ENCODE measurements around the gene UGT1A10.
"Not testable (repeated sequence)": the region's sequence is repeated elsewhere in the genome, so short reads cannot be mapped to it uniquely, and the experiment has no call there.

The UGT1A10 gene

GRCh38 chr2:233636306-233636705, at the start of gene UGT1A10:
UGT1A10 (plus strand) TSS chr2:233636448; CDS start chr2:233636523, 75 bp downstream.
- not testable (repeated sequence) for DNase-seq (ENCODE audit: low read depth in 3 of 3)

GRCh38 chr2:233588400-233588799, 47.8 kb upstream of the UGT1A10 start:
- no peak for DNase-seq (ENCODE audit: low read depth in 3 of 3)

- not testable (repeated sequence) for DNase-seq (ENCODE audit: low read depth in 3 of 3)
These were observed 43.5 kb upstream of the UGT1A10 start for GRCh38 chr2:233592706-233593105.

- no peak for DNase-seq (ENCODE audit: low read depth in 3 of 3)
These were observed 43.0 kb upstream of the UGT1A10 start for GRCh38 chr2:233593201-233593600.

- no peak for DNase-seq (ENCODE audit: low read depth in 3 of 3)
These were observed 38.7 kb upstream of the UGT1A10 start for GRCh38 chr2:233597522-233597921.

- DNase-seq (ENCODE audit: low read depth in 3 of 3) = no peak
These were observed 37.3 kb upstream of the UGT1A10 start for GRCh38 chr2:233598952-233599351.

- no peak for DNase-seq (ENCODE audit: low read depth in 3 of 3)
These were observed 35.9 kb upstream of the UGT1A10 start for GRCh38 chr2:233600386-233600785.

- DNase-seq (ENCODE audit: low read depth in 3 of 3) = no peak
These were observed 34.2 kb upstream of the UGT1A10 start for GRCh38 chr2:233602076-233602475.

- no peak for DNase-seq (ENCODE audit: low read depth in 3 of 3)
These were observed 32.7 kb upstream of the UGT1A10 start for GRCh38 chr2:233603520-233603919.

GRCh38 chr2:233604826-233605225, 31.4 kb upstream of the UGT1A10 start:
- no peak for DNase-seq (ENCODE audit: low read depth in 3 of 3)

GRCh38 chr2:233605680-233606079, 30.6 kb upstream of the UGT1A10 start:
- no peak for DNase-seq (ENCODE audit: low read depth in 3 of 3)

- no peak for DNase-seq (ENCODE audit: low read depth in 3 of 3)
These were observed 25.0 kb upstream of the UGT1A10 start for GRCh38 chr2:233611284-233611683.

- not testable (repeated sequence) for DNase-seq (ENCODE audit: low read depth in 3 of 3)
These were observed 18.8 kb upstream of the UGT1A10 start, which contains the start of gene UGT1A8 for GRCh38 chr2:233617476-233617875. UGT1A8 (plus strand) TSS chr2:233617633; CDS start chr2:233617708, 75 bp downstream.

GRCh38 chr2:233620204-233620603, 16.0 kb upstream of the UGT1A10 start:
- no peak for DNase-seq (ENCODE audit: low read depth in 3 of 3)

GRCh38 chr2:233621863-233622262, 14.4 kb upstream of the UGT1A10 start:
- DNase-seq (ENCODE audit: low read depth in 3 of 3) = not testable (repeated sequence)

GRCh38 chr2:233627331-233628025, 8.8 kb upstream of the UGT1A10 start:
- DNase-seq (ENCODE audit: low read depth in 3 of 3) = no peak

GRCh38 chr2:233638836-233639235, 2.6 kb downstream of the UGT1A10 start:
- DNase-seq (ENCODE audit: low read depth in 3 of 3) = no peak

- DNase-seq (ENCODE audit: low read depth in 3 of 3) = no peak
These were observed 3.6 kb downstream of the UGT1A10 start for GRCh38 chr2:233639860-233640259.

- no peak for DNase-seq (ENCODE audit: low read depth in 3 of 3)
These were observed 6.9 kb downstream of the UGT1A10 start for GRCh38 chr2:233643128-233643527.

GRCh38 chr2:233646033-233646432, 9.8 kb downstream of the UGT1A10 start:
- DNase-seq (ENCODE audit: low read depth in 3 of 3) = not testable (repeated sequence)

- no peak for DNase-seq (ENCODE audit: low read depth in 3 of 3)
These were observed 14.7 kb downstream of the UGT1A10 start for GRCh38 chr2:233650981-233651380.

GRCh38 chr2:233651430-233651829, 15.2 kb downstream of the UGT1A10 start:
- no peak for DNase-seq (ENCODE audit: low read depth in 3 of 3)

GRCh38 chr2:233654501-233654900, 18.3 kb downstream of the UGT1A10 start:
- DNase-seq (ENCODE audit: low read depth in 3 of 3) = no peak

- DNase-seq (ENCODE audit: low read depth in 3 of 3) = no peak
These were observed 18.8 kb downstream of the UGT1A10 start for GRCh38 chr2:233655043-233655442.
